Panc1 (cell line): Measurements from ENCODE around the gene RMND5A.

ENCODE experiments used
- CTCF ChIP-seq: fragments of 450-650 bp; IDR thresholded peaks from 2 replicates; pipeline ENCODE4 v1.5.1; 2017; ENCODE audit warnings: mild to moderate bottlenecking
- POLR2AphosphoS5 ChIP-seq: IDR thresholded peaks from 2 replicates; pipeline ENCODE4 v1.6.1; 2012; ENCODE audit warnings: mild to moderate bottlenecking, low read depth, low read length, moderate library complexity
- REST ChIP-seq, 2 experiments: IDR thresholded peaks; 2 replicates each; pipeline ENCODE4 v1.6.1; 2011 to 2012; ENCODE audit warnings: low read depth in 2 of 2, control low read depth in 1 of 2, low read length in 1 of 2, mild to moderate bottlenecking in 1 of 2, moderate library complexity in 1 of 2; ENCODE audit not compliant: insufficient read depth in 1 of 2

GRCh38 chr2:86785456-86785855 is 65.4 kb downstream of the RMND5A start:
- TF ChIP-seq CTCF: no peak
- no peak for TF ChIP-seq POLR2AphosphoS5
- TF ChIP-seq REST (IDR thresholded peaks at IDR 0.05; ENCODE audit: insufficient read depth in 1 of 2, low read depth in 2 of 2, low read length in 1 of 2): no peak
